NCI-H2029 treated with DMSO at 0.1 percent for 48 hours (cell line): ENCODE data around the gene SNCB.
"Not testable (repeated sequence)": the region's sequence is repeated elsewhere in the genome, so short reads cannot be mapped to it uniquely, and the experiment has no call there.

Source experiments
- DNase-seq: peaks from one replicate; lab custom pipeline; 2025; lab: John Stamatoyannopoulos, UW

Gene SNCB

DNA sequence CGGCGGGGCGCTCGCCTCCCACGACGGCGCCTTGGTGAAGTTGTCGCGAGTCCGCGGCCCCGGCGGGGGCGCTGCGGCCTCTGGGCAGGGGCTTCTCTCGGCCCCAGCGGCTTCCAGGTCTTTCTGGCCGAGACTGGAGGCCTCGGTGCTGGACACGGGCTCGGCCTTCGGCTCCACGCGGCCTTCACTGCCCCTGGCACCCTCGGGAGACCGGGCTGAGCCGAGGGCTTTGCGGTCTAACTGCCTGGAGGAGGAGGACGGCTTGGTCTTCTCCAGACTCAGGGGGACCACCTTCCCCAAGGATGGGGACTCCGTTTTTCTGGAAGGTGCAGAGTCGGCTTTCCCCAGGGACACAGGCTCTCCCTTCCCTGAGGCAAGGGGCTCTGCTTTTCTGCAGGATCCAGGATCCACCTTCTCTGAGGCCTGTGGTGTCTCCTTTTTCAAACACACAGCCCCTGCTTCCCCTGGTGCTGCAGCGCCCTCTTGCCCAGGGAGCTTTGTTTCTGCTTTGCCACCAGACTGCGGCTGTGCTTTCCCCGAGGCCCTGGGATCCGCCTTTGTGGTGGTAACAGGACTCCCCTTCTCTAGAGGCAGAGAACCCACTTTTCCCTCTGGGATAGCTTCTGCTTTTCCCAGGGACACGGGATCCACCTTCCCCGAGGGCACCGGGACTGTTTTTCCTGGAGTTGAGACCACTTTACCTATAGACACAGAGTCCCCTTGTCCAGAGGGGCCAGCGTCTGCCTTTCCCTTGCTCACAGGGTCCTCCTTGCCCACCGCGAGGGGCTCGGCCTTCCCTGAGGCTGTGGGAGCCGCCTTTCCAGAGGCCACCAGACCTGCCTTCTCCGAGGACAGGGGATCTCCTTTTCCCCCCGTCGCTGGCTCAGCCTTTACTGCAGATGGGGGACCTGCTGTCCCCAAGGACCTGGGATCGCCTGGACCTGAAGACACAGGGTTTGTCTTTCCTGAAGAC, 32.6 kb downstream of the SNCB start:
- no peak for DNase-seq

GRCh38 chr5:176596689-176597416, 33.5 kb downstream of the SNCB start:
- no peak for DNase-seq

- DNase-seq = no peak
Measured at GRCh38 chr5:176596069-176596644, 34.2 kb downstream of the SNCB start.

DNA sequence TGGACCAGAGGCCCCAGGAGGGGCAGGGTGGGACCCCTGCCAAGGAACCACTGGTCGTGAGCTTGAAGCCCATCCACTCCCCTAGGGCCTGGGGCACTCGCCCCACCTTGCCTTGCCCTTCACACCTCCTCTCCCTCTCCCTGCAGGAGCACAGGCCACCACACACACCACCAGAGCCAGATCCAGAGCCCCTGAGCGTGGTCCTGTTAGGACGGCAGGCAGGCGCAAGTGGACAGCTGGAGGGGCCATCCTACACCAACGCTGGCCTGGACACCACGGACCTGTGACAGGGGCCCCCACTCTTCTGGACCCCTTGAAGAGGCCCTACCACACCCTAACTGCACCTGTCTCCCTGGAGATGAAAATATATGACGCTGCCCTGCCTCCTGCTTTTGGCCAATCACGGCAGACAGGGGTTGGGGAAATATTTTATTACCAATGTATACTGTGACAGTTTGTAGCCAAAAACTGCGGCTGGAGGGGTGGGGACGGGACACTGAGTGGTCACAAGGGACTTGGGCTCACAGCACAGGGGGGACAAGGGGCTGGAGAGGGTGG, 34.9 kb downstream of the SNCB start:
- DNase-seq = no peak

- no peak for DNase-seq
Measured at GRCh38 chr5:176594554-176594953, 35.8 kb downstream of the SNCB start.

- no peak for DNase-seq
Measured at GRCh38 chr5:176593273-176593869, 37.0 kb downstream of the SNCB start.

- DNase-seq = no peak
Measured at GRCh38 chr5:176592573-176592972, 37.8 kb downstream of the SNCB start.

DNA sequence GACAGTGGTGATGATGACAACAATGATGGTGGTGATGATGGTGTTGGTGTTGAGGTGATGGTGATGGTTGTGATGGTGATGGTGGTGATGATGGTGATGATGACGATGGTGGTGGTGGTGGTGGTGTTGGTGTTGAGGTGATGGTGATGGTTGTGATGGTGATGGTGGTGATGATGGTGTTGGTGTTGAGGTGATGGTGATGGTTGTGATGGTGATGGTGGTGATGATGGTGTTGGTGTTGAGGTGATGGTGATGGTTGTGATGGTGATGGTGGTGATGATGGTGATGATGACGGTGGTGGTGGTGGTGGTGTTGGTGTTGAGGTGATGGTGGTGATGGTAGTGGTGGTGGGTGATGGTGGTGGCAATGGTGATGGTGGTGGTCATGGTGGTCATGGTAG, 38.7 kb downstream of the SNCB start:
- not testable (repeated sequence) for DNase-seq

DNA sequence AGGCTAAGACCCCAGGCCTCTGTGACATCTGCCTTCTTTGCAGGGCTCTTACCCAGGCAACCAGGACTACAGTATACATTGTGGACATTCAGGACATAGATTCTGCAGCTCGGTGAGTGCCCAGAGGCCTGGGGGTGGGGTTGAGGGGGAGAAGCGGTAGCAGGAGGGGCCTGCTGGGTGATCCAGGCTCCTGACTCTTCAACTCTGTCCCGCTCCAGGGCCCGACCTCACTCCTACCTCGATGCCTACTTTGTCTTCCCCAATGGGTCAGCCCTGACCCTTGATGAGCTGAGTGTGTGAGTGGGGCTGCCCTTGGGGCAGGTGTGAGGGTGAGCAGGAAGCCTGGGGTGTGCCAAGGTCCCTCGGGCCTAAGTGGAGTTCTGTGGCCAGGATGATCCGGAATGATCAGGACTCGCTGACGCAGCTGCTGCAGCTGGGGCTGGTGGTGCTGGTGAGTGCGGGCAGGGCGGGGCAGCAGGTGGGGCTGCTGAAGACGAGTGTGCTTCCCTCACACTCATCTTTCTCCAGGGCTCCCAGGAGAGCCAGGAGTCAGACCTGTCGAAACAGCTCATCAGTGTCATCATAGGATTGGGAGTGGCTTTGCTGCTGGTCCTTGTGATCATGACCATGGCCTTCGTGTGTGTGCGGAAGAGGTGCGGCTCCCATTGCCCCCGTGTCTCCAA, 40.2 kb downstream of the SNCB start:
- DNase-seq = peak; percentile 58

GRCh38 chr5:176589039-176589769, 41.1 kb downstream of the SNCB start:
- no peak for DNase-seq

DNA sequence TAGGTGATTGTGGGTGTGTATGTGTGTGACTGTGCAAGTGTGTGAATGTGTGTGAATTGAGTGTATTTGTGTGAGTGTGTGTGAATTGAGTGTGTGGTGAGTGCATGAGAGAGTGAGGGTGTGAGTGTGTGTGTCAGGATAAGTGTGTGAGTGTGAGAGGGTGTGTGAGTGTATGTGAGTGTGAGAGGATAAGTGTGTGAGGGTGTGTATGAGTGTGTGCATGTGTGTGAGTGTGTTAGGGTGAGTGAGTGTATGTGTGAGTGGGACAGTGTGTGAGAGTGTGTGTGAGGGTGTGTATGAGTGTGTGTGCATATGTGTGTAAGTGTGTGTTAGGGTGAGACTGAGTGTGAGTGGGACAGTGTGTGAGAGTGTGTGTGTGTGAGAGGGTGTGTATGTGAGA, 42.0 kb downstream of the SNCB start:
- DNase-seq = no peak

DNA sequence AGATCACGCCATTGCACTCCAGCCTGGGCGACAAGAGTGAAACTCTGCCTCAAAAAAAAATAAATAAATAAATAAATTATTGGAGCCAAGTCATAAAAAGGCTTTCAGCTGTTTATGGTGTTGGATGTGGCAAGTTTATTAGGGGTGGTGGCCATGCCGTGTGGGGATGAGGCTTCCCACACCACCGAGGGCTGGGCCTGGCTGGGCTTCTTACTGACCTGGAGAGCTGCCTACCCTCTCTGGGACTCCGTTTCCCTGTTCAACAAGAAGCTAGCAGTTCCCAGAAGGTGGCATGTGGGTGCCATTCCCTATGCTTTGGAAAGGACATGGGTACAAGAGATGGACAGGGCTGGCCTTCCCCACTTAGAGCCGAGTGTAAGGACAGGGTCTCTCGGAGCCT, 42.9 kb downstream of the SNCB start:
- no peak for DNase-seq

DNA sequence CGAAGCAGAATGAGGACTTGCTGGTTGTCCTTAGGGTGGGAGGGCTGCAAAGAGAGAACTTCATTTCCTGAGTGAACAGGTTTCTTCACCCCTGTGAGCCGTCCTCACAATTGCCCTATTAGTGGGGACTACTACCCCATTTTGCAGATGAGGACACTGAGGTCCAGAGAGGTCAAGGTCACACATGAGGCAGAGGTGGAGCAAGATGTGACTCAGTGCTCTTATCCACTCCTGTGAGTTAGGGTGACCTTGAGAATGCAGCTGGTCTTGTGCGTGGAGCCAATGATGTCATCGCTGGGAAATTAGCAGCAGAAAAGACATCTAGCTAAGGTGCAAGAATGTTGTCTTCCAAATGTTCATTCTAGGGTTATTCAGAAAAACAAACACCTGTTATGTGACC, 47.3 kb downstream of the SNCB start:
- no peak for DNase-seq

- DNase-seq = no peak
Measured at GRCh38 chr5:176581361-176581760, 49.0 kb downstream of the SNCB start.

DNA sequence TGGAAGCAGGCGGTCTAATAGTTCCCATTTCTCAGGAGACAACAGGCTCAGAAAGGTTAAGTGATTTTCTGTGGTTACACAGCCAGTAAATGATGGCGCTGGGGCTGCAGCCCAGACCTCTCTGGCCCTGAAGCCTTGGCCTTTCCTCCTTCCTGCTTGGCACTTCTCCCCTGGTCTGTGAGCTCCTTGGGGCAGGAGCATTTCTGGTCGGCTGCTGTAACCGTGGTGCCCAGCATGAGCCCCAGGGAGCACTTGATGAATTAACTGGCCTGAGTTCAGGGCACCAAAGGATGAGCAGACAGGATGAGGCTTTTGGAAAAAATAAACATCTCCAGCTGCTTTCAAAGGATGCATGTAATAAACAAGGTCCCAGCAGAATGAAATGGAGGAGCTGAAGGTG, 51.0 kb downstream of the SNCB start:
- DNase-seq = no peak

DNA sequence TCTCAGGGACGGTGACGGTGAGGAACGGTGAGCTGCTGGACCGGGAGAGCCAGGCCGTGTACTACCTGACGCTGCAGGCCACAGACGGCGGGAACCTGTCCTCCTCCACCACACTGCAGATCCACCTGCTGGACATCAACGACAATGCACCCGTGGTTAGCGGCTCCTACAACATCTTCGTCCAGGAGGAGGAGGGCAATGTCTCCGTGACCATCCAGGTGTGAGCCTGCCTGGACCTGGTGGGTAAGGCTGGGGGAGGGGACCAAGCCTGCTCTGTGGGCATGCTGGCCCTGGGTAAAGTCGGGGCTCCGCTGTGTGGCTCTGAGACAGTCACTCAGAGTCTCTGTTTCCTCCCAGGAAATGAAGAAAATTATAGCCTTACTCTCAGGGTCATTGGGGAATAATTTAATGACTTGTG, 51.9 kb downstream of the SNCB start:
- DNase-seq = no peak

GRCh38 chr5:176577312-176578176, 52.8 kb downstream of the SNCB start:
- DNase-seq = no peak

GRCh38 chr5:176575488-176576422, 54.6 kb downstream of the SNCB start:
- DNase-seq = no peak

DNA sequence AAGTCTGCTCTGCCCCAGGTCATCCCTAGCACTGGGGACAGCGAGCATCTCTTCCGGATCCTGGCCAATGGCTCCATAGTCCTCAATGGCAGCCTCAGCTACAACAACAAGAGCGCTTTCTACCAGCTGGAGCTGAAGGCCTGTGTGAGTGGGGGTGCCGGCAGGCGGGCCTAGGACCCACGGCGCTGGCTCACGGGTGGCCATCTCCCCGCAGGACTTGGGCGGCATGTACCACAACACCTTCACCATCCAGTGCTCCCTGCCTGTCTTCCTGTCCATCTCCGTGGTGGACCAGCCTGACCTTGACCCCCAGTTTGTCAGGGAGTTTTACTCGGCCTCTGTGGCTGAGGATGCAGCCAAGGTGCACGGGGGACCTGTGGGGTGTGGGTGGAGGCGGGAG, 55.3 kb downstream of the SNCB start:
- no peak for DNase-seq
